ENCODE measurements around the gene FOXM1.

FOXM1 gene

DNA sequence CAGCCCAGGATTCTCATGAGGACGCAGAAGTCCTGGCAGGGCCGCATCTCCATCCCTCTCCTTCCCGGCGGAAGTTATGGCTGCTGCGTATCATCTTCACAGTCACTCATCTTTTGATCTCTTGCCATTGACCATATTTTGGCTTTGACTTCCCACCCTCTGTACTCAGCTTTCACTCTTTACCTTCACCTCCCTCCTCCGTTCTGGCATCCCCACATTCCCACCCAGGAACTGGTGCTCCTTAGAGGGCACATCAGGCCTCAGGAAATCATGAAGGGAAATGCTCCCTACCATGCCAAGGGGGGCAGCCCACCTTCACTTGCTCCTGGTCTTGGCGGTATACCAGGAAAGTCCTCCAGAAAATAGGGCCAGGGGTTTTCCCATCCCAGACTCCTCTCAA, 21.4 kb downstream of the FOXM1 start:
- TF ChIP-seq, protein P1, sequence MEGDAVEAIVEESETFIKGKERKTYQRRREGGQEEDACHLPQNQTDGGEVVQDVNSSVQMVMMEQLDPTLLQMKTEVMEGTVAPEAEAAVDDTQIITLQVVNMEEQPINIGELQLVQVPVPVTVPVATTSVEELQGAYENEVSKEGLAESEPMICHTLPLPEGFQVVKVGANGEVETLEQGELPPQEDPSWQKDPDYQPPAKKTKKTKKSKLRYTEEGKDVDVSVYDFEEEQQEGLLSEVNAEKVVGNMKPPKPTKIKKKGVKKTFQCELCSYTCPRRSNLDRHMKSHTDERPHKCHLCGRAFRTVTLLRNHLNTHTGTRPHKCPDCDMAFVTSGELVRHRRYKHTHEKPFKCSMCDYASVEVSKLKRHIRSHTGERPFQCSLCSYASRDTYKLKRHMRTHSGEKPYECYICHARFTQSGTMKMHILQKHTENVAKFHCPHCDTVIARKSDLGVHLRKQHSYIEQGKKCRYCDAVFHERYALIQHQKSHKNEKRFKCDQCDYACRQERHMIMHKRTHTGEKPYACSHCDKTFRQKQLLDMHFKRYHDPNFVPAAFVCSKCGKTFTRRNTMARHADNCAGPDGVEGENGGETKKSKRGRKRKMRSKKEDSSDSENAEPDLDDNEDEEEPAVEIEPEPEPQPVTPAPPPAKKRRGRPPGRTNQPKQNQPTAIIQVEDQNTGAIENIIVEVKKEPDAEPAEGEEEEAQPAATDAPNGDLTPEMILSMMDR (IDR thresholded peaks at IDR 0.05; ENCODE audit: low read length, missing control alignments) = no peak
- H3K4me3 ChIP-seq (replicated peaks; ENCODE audit: low read depth, low read length) = no peak overlapping the region
- no peak for DNase-seq (ENCODE audit: low read depth)

- H3K4me3 ChIP-seq (replicated peaks; ENCODE audit: low read depth, low read length) = no peak overlapping the region
- TF ChIP-seq, protein P1 (IDR thresholded peaks at IDR 0.05; ENCODE audit: low read length, missing control alignments) = no peak
- no peak for DNase-seq (ENCODE audit: low read depth)
These were observed 22.1 kb downstream of the FOXM1 start for GRCh38 chr12:2854669-2855453.

GRCh38 chr12:2853626-2854025, 23.3 kb downstream of the FOXM1 start:
- H3K4me3 ChIP-seq (replicated peaks; ENCODE audit: low read depth, low read length) = no peak overlapping the region
- TF ChIP-seq, protein P1 (IDR thresholded peaks at IDR 0.05; ENCODE audit: low read length, missing control alignments) = peak; percentile 95
- peak; percentile 82 for DNase-seq (ENCODE audit: low read depth)

GRCh38 chr12:2851931-2852330, 25.0 kb downstream of the FOXM1 start:
- TF ChIP-seq, protein P1 (IDR thresholded peaks at IDR 0.05; ENCODE audit: low read length, missing control alignments) = no peak
- no peak for DNase-seq (ENCODE audit: low read depth)
- no peak overlapping the region for H3K4me3 ChIP-seq (replicated peaks; ENCODE audit: low read depth, low read length)

DNA sequence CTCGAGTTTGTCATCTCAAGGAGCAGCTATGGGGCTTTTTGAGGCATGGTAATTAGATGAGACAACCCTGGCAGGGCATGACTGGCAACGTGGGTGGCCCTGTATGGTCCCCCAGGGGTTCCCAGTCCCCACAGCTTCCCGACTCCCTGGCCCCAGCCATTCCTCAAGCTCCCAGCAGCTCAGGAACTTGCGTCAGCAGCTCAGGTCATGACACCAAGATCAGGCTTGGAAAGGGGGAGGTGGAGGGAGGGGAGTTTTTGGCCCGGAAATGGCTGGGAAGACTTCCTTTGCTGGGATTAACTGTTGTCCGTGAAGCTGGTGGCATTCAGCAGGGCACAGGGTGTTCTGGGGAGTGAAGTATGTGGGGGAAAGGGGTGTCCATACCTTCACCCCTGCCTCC, 31.7 kb downstream of the FOXM1 start:
- TF ChIP-seq, protein P1 (IDR thresholded peaks at IDR 0.05; ENCODE audit: low read length, missing control alignments) = no peak
- H3K4me3 ChIP-seq (replicated peaks; ENCODE audit: low read depth, low read length) = no peak overlapping the region
- DNase-seq (ENCODE audit: low read depth) = peak; percentile 84

GRCh38 chr12:2844786-2845185, 32.2 kb downstream of the FOXM1 start:
- DNase-seq (ENCODE audit: low read depth) = peak; percentile 18
- H3K4me3 ChIP-seq (replicated peaks; ENCODE audit: low read depth, low read length) = no peak overlapping the region
- TF ChIP-seq, protein P1 (IDR thresholded peaks at IDR 0.05; ENCODE audit: low read length, missing control alignments) = no peak

GRCh38 chr12:2842948-2843347, 34.0 kb downstream of the FOXM1 start:
- H3K4me3 ChIP-seq (replicated peaks; ENCODE audit: low read depth, low read length) = no peak overlapping the region
- TF ChIP-seq, protein P1 (IDR thresholded peaks at IDR 0.05; ENCODE audit: low read length, missing control alignments) = no peak
- DNase-seq (ENCODE audit: low read depth) = no peak

Data from fibroblast of pulmonary artery (primary cell).